Fibroblast of lung (primary cell): ENCODE data around the gene GFER. TPM values are rescaled to one million over a fixed set of nuclear protein-coding genes. Genes with fewer than 3 reads are reported as not detected.

Source experiments
- polyA plus RNA-seq, 2 donors: library from polyadenylated mRNA; depleted of rRNA in 1 of 2; stranded (reverse) in 1 of 2; unstranded in 1 of 2; fragments of >200 nt; gene quantifications; 2 replicates each; pipeline ENCODE4 v1.2.1, GENCODE V29; 2011 to 2012; ENCODE audit warnings: missing spikeins in 1 of 2
- total RNA-seq: library from RNA; depleted of rRNA; stranded (reverse); fragments of >200 nt; gene quantifications from 2 replicates; pipeline ENCODE4 v1.2.1, GENCODE V29; 2014

The GFER gene
- total and polyA plus RNA-seq, 2 donors (not counting 1 experiment from before 2014, with no cell fraction given), result 7.5 to 13.2 TPM

Other genes with a start within 250 kb of the GFER start
Only the 30 nearest of the 31 such genes appear.
- gene NME3, start 212.7 kb upstream of the GFER start, total RNA-seq, result 61.9 and 69.7 TPM in 2 replicates
- gene NME3, start 212.7 kb upstream of the GFER start, polyA plus RNA-seq, result 8.7 and 9.9 TPM in 2 replicates
- 5.4 and 8.3 TPM in 2 replicates for gene EME2, start 211.4 kb upstream of the GFER start, total RNA-seq
- 2.2 and 2.7 TPM in 2 replicates for gene EME2, start 211.4 kb upstream of the GFER start, polyA plus RNA-seq
- gene MRPS34, start 211.1 kb upstream of the GFER start, total RNA-seq, result 58.6 and 74.3 TPM in 2 replicates
- gene MRPS34, start 211.1 kb upstream of the GFER start, polyA plus RNA-seq, result 40.1 and 61.5 TPM in 2 replicates
- gene SPSB3, start 201.6 kb upstream of the GFER start, total RNA-seq, result 30.6 and 32.7 TPM in 2 replicates
- gene SPSB3, start 201.6 kb upstream of the GFER start, polyA plus RNA-seq, result 7.7 and 9.6 TPM in 2 replicates
- 43.6 and 49.3 TPM in 2 replicates for gene NUBP2, start 201.2 kb upstream of the GFER start, total RNA-seq
- 13.5 and 18.1 TPM in 2 replicates for gene NUBP2, start 201.2 kb upstream of the GFER start, polyA plus RNA-seq
- not detected in 2 replicates for gene IGFALS, start 190.5 kb upstream of the GFER start, total RNA-seq
- not detected in 2 replicates for gene IGFALS, start 190.5 kb upstream of the GFER start, polyA plus RNA-seq
- 29.8 and 47.4 TPM in 2 replicates for gene HAGH, start 157.4 kb upstream of the GFER start, total RNA-seq
- 18.4 and 24.0 TPM in 2 replicates for gene HAGH, start 157.4 kb upstream of the GFER start, polyA plus RNA-seq
- 66.0 and 78.3 TPM in 2 replicates for gene FAHD1, start 157.0 kb upstream of the GFER start, total RNA-seq
- gene FAHD1, start 157.0 kb upstream of the GFER start, polyA plus RNA-seq, result 28.3 and 37.4 TPM in 2 replicates
- gene MEIOB, start 112.0 kb upstream of the GFER start, total RNA-seq, result not detected in 2 replicates
- 0.05 TPM in 1 of 2 replicates, not detected in the other for gene MEIOB, start 112.0 kb upstream of the GFER start, polyA plus RNA-seq
- gene HS3ST6, start 65.8 kb upstream of the GFER start, total RNA-seq, result not detected in 2 replicates
- gene HS3ST6, start 65.8 kb upstream of the GFER start, polyA plus RNA-seq, result not detected in 2 replicates
- gene MSRB1, start 41.0 kb upstream of the GFER start, total RNA-seq, result 5.6 and 7.1 TPM in 2 replicates
- gene MSRB1, start 41.0 kb upstream of the GFER start, polyA plus RNA-seq, result 21.4 and 25.6 TPM in 2 replicates
- gene RPL3L, start 29.5 kb upstream of the GFER start, total RNA-seq, result not detected in 2 replicates
- gene RPL3L, start 29.5 kb upstream of the GFER start, polyA plus RNA-seq, result not detected in 2 replicates
- gene NDUFB10, start 24.7 kb upstream of the GFER start, total RNA-seq, result 149 TPM in 2 replicates
- 123 and 152 TPM in 2 replicates for gene NDUFB10, start 24.7 kb upstream of the GFER start, polyA plus RNA-seq
- 2,596 and 3,027 TPM in 2 replicates for gene RPS2, start 19.4 kb upstream of the GFER start, total RNA-seq
- gene RPS2, start 19.4 kb upstream of the GFER start, polyA plus RNA-seq, result 1,683 and 2,648 TPM in 2 replicates
- not detected in 2 replicates for gene RNF151, start 17.3 kb upstream of the GFER start, total RNA-seq
- gene RNF151, start 17.3 kb upstream of the GFER start, polyA plus RNA-seq, result not detected in 2 replicates
- gene TBL3, start 12.1 kb upstream of the GFER start, total RNA-seq, result 20.0 and 23.9 TPM in 2 replicates
- gene TBL3, start 12.1 kb upstream of the GFER start, polyA plus RNA-seq, result 14.6 and 25.4 TPM in 2 replicates
- gene NOXO1, start 2.7 kb upstream of the GFER start, total RNA-seq, result under 0.01 TPM in 1 of 2 replicates, not detected in the other
- gene NOXO1, start 2.7 kb upstream of the GFER start, polyA plus RNA-seq, result 0.03 TPM in 2 replicates
- 1.5 and 1.8 TPM in 2 replicates for gene SYNGR3, start 5.8 kb downstream of the GFER start, total RNA-seq
- gene SYNGR3, start 5.8 kb downstream of the GFER start, polyA plus RNA-seq, result 1.8 and 6.0 TPM in 2 replicates
- 10.8 and 18.8 TPM in 2 replicates for gene ZNF598, start 25.6 kb downstream of the GFER start, total RNA-seq
- 11.6 and 18.7 TPM in 2 replicates for gene ZNF598, start 25.6 kb downstream of the GFER start, polyA plus RNA-seq
- gene NPW, start 35.6 kb downstream of the GFER start, total RNA-seq, result 0.26 and 0.99 TPM in 2 replicates
- gene NPW, start 35.6 kb downstream of the GFER start, polyA plus RNA-seq, result 0.06 and 0.20 TPM in 2 replicates
- 16.9 and 21.5 TPM in 2 replicates for gene NHERF2, start 42.7 kb downstream of the GFER start, total RNA-seq
- 30.7 and 38.0 TPM in 2 replicates for gene NHERF2, start 42.7 kb downstream of the GFER start, polyA plus RNA-seq
- 34.7 and 44.4 TPM in 2 replicates for gene NTHL1, start 63.6 kb downstream of the GFER start, total RNA-seq
- 8.4 and 9.2 TPM in 2 replicates for gene NTHL1, start 63.6 kb downstream of the GFER start, polyA plus RNA-seq
- gene TSC2, start 63.8 kb downstream of the GFER start, total RNA-seq, result 35.7 and 46.6 TPM in 2 replicates
- gene TSC2, start 63.8 kb downstream of the GFER start, polyA plus RNA-seq, result 24.5 and 39.6 TPM in 2 replicates
- gene PKD1, start 151.7 kb downstream of the GFER start, total RNA-seq, result 120 and 199 TPM in 2 replicates
- 15.2 and 16.3 TPM in 2 replicates for gene PKD1, start 151.7 kb downstream of the GFER start, polyA plus RNA-seq
- gene RAB26, start 164.4 kb downstream of the GFER start, total RNA-seq, result 0.51 and 2.0 TPM in 2 replicates
- gene RAB26, start 164.4 kb downstream of the GFER start, polyA plus RNA-seq, result 0.43 and 1.3 TPM in 2 replicates
- gene TRAF7, start 171.6 kb downstream of the GFER start, total RNA-seq, result 52.1 and 60.3 TPM in 2 replicates
- gene TRAF7, start 171.6 kb downstream of the GFER start, polyA plus RNA-seq, result 38.7 and 44.4 TPM in 2 replicates
- 0.17 and 0.26 TPM in 2 replicates for gene CASKIN1, start 212.4 kb downstream of the GFER start, total RNA-seq
- gene CASKIN1, start 212.4 kb downstream of the GFER start, polyA plus RNA-seq, result 0.01 TPM in 1 of 2 replicates, not detected in the other
- 16.8 and 22.3 TPM in 2 replicates for gene MLST8, start 221.3 kb downstream of the GFER start, total RNA-seq
- 30.9 and 58.0 TPM in 2 replicates for gene MLST8, start 221.3 kb downstream of the GFER start, polyA plus RNA-seq
- gene BRICD5, start 226.7 kb downstream of the GFER start, total RNA-seq, result 1.3 and 1.5 TPM in 2 replicates
- gene BRICD5, start 226.7 kb downstream of the GFER start, polyA plus RNA-seq, result 0.23 and 0.33 TPM in 2 replicates
- gene PGP, start 230.6 kb downstream of the GFER start, total RNA-seq, result 5.6 and 9.6 TPM in 2 replicates
- 4.2 and 6.5 TPM in 2 replicates for gene PGP, start 230.6 kb downstream of the GFER start, polyA plus RNA-seq